Cardiac fibroblast (primary cell): ENCODE measurements around the gene DAD1.

Experiments used
- DNase-seq, 2 donors: peaks; one replicate each; pipeline versions ENCODE4 v3.0.0 to v3.0.0-alpha.2; 2010; ENCODE audit warnings: low read depth in 2 of 2
- H3K4me3 ChIP-seq, 2 donors: replicated peaks in 1 of 2; 1 replicate in 1 of 2; 2 replicates in 1 of 2; pipeline ENCODE4 v1.5.1; 2011; ENCODE audit warnings: low read depth in 2 of 2, low read length in 2 of 2, mild to moderate bottlenecking in 2 of 2, moderate library complexity in 1 of 2
- CTCF ChIP-seq: IDR thresholded peaks from one replicate; pipeline ENCODE4 v1.5.1; 2011; ENCODE audit warnings: low read depth, mild to moderate bottlenecking, low read length, inconsistent platforms

The DAD1 gene

GRCh38 chr14:22564463-22564862 is 24.6 kb downstream of the DAD1 start:
- H3K4me3 ChIP-seq = no peak overlapping the region
- no peak for DNase-seq
- no peak for TF ChIP-seq CTCF

GRCh38 chr14:22563987-22564386 is 25.0 kb downstream of the DAD1 start:
- no peak overlapping the region for H3K4me3 ChIP-seq
- DNase-seq = no peak
- TF ChIP-seq CTCF = no peak

GRCh38 chr14:22561661-22562579 is 27.1 kb downstream of the DAD1 start:
- no peak for DNase-seq
- no peak for TF ChIP-seq CTCF
- no peak overlapping the region for H3K4me3 ChIP-seq

- no peak overlapping the region for H3K4me3 ChIP-seq
- no peak for TF ChIP-seq CTCF
- DNase-seq = no peak
These were observed 27.7 kb downstream of the DAD1 start for GRCh38 chr14:22561366-22561660.

GRCh38 chr14:22560662-22561365 is 28.2 kb downstream of the DAD1 start:
- no peak for DNase-seq
- no peak overlapping the region for H3K4me3 ChIP-seq
- no peak for TF ChIP-seq CTCF

- H3K4me3 ChIP-seq = no peak overlapping the region
- no peak for DNase-seq
- TF ChIP-seq CTCF = no peak
These were observed 30.0 kb downstream of the DAD1 start for GRCh38 chr14:22559041-22559440.
